Endothelial cell (in vitro differentiated cells): ENCODE data around the gene CCP110. TPM values are rescaled to one million over a fixed set of nuclear protein-coding genes. Genes with fewer than 3 reads are reported as not detected.

Source experiments
- DNase-seq: peaks from one replicate; pipeline ENCODE4 v3.0.0; 2021; ENCODE audit warnings: low spot score
- H3K27ac Mint-ChIP-seq: one replicate; pipeline ENCODE4 v1.8.0; 2021; ENCODE audit warnings: mixed read lengths, inconsistent platforms; ENCODE audit not compliant: unreplicated experiment
- H3K27me3 Mint-ChIP-seq: one replicate; pipeline ENCODE4 v1.8.0; 2021; ENCODE audit warnings: mild to moderate bottlenecking, moderate library complexity, mixed read lengths, inconsistent platforms; ENCODE audit not compliant: unreplicated experiment
- H3K36me3 Mint-ChIP-seq: one replicate; pipeline ENCODE4 v1.8.0; 2021; ENCODE audit warnings: mild to moderate bottlenecking, low read depth, mixed read lengths, inconsistent platforms; ENCODE audit not compliant: unreplicated experiment
- H3K4me1 Mint-ChIP-seq: one replicate; pipeline ENCODE4 v1.8.0; 2021; ENCODE audit warnings: mild to moderate bottlenecking, mixed read lengths, inconsistent platforms; ENCODE audit not compliant: unreplicated experiment
- H3K4me3 Mint-ChIP-seq: one replicate; pipeline ENCODE4 v1.8.0; 2021; ENCODE audit warnings: mild to moderate bottlenecking, mixed read lengths, inconsistent platforms; ENCODE audit not compliant: unreplicated experiment
- H3K9me3 Mint-ChIP-seq: one replicate; pipeline ENCODE4 v1.8.0; 2021; ENCODE audit warnings: mixed read lengths, inconsistent platforms; ENCODE audit not compliant: unreplicated experiment
- total RNA-seq: library from RNA; stranded (reverse); fragmentation: NEBNext Ultra II Directional; extraction: Animal tissue kit (Norgen Biotek cat#: 25700); gene quantifications from one replicate; pipeline ENCODE4 v1.2.1, GENCODE V29; 2021; ENCODE audit not compliant: unreplicated experiment
- TF ChIP-seq, protein P1 (sequence below): fragments of 200-600 bp; sonication (generic); IDR thresholded peaks from one replicate; pipeline ENCODE4 v1.5.0; 2021; ENCODE audit warnings: antibody characterized with exemption; ENCODE audit not compliant: unreplicated experiment

CCP110 gene
- total RNA-seq, 1 donor from 2014 or later: 6.8 TPM

DNA sequence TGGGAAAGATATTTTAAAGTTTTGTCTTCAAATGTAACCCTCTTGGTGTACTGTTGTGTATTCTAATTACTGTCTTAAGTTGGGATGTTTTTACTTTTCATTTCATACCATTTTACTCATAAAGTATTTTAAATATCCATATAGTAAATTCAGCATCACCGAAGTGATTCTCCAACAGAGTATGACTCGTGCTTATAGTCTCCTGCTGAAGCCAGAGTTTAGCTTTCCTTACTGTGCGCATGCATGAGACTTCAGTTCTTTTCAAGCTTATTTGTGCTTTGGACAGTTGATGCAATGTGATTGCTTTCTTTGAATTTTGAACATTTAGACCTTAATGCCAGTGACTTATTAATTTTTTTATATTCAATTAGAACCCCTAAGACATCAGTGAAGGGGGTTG is 24.4 kb downstream of the CCP110 start:
- DNase-seq: no peak
- Mint-ChIP-seq H3K4me3 (no peak overlapping the region), H3K9me3 (no peaks in the 10 kb centered on the region), H3K27me3 (peaks cover 3% of the 10 kb centered on the region), H3K27ac (no peak overlapping the region), H3K4me1 (peaks cover 2% of the 10 kb centered on the region), H3K36me3 (peaks cover 11% of the 10 kb centered on the region)
- TF ChIP-seq, protein P1, sequence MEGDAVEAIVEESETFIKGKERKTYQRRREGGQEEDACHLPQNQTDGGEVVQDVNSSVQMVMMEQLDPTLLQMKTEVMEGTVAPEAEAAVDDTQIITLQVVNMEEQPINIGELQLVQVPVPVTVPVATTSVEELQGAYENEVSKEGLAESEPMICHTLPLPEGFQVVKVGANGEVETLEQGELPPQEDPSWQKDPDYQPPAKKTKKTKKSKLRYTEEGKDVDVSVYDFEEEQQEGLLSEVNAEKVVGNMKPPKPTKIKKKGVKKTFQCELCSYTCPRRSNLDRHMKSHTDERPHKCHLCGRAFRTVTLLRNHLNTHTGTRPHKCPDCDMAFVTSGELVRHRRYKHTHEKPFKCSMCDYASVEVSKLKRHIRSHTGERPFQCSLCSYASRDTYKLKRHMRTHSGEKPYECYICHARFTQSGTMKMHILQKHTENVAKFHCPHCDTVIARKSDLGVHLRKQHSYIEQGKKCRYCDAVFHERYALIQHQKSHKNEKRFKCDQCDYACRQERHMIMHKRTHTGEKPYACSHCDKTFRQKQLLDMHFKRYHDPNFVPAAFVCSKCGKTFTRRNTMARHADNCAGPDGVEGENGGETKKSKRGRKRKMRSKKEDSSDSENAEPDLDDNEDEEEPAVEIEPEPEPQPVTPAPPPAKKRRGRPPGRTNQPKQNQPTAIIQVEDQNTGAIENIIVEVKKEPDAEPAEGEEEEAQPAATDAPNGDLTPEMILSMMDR: no peak

DNA sequence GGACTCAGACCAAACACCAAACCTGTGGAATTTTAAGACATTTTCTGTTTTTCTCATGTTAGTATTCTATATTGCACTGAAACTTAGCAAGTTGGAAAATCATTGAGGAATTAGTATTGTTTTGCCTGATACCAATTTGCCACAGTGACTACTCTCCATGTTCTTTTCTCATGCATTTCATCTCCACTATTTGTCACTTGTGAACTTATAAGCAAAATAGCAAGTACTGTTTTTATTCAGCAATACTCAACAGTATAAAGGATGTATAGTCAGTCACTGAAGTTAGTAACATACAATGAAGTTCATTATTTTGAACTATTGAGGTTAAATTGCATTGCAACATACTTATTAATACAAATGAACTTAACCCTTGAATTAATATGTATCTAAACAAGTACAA is 25.9 kb downstream of the CCP110 start:
- H3K4me3 Mint-ChIP-seq: no peak overlapping the region
- no peaks in the 10 kb centered on the region for H3K27me3 Mint-ChIP-seq
- no peak for DNase-seq
- no peak overlapping the region for H3K27ac Mint-ChIP-seq
- TF ChIP-seq, protein P1: no peak
- H3K36me3 Mint-ChIP-seq: no peaks in the 10 kb centered on the region
- no peaks in the 10 kb centered on the region for H3K4me1 Mint-ChIP-seq
- no peaks in the 10 kb centered on the region for H3K9me3 Mint-ChIP-seq

DNA sequence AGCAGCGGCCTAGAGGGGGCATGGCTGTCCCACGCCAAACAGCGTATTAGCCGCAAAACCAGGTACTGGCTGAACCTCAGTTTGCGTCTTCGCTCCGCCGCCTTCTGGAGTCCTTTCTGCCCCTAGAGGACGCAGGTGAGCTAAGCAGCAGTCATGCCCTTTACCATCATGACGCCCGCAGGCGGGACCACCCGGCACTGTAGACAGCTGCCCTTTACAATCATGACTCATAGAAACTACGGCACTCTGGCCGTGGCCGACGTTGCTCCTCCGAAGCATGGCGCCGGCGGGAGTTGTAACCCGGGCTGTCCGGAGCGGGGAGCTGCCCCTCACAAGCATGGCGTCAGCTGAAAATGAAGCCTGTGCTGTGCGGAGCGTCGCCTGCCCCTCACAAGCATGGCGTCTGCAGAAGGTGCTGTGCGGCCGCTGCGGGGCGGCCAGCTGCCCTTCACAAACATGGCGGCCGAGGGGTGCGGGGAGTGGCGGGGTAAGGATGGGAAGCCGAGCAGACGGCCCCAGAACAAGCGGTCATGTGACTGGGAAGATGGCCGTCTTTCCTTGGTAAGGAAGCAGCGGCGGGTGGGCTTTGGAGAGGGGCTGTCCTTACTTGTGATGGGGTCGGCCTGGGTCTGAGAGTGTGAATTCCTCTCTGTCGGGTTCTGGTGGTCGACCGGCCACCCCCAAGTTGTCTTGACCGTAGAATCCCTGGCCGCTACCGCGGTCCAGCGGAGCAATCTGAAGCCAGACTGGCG is 31.6 kb downstream of the CCP110 start, which contains the start of gene VPS35L:
TSS of gene VPS35L (plus strand) at position 518 of the 752 bp plus-strand sequence. CDS start at position 545, 27 bp downstream.
- Mint-ChIP-seq H3K9me3 (no peaks in the 10 kb centered on the region), H3K27me3 (peaks cover 7% of the 10 kb centered on the region), H3K36me3 (peaks cover 4% of the 10 kb centered on the region), H3K27ac (peak within 1 kb of the TSS; percentile 94), H3K4me1 (peaks cover 7% of the 10 kb centered on the region), H3K4me3 (peak within 1 kb of the TSS; percentile 98)
- TF ChIP-seq, protein P1: peak; percentile 48
- peak; percentile 98 for DNase-seq

DNA sequence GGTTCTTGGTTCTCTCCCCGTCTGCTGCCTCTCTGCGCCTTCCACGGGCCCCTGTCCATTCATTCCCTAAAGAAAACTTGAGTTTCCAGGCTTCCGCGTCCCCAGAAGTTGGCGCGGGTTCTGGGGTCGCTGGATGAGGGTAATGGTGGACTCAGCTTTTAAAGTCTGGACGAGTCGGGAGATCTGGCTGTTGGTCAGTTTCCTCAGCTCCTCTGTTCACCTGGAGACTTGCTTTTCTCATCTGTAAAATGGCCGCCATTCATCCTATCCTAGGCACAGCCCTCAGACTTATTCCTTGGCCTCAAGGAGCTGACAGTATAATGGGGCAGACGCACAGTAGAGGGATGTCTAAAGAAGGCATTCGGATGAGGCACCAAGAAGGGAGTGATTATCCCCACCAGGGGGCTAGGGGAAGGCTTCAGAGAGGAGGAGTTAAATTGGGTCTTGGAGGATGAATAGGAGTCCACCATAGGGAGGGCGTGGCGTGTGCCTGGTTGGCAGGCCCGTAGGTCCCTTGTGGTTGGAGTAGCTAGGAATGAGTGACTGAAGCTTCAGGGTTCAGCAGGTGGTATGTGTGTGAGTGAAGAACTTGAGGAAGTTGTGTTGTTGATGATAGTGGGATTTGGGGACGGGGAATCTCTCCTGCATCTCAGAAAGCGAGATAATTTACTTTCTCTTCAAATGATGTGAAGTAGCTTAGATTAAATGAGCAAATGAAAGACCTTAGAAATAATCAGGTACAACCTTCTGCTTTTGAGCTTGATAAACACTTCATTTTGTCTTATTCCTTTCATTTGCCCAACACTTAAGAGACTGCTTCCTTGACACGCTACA is 32.4 kb downstream of the CCP110 start:
- peak overlapping the region; percentile 98 for H3K4me3 Mint-ChIP-seq
- TF ChIP-seq, protein P1: peak; percentile 28
- peaks cover 7% of the 10 kb centered on the region for H3K36me3 Mint-ChIP-seq
- peak; percentile 53 for DNase-seq
- peaks cover 7% of the 10 kb centered on the region for H3K27me3 Mint-ChIP-seq
- H3K4me1 Mint-ChIP-seq: peaks cover 7% of the 10 kb centered on the region
- peak overlapping the region; percentile 94 for H3K27ac Mint-ChIP-seq
- H3K9me3 Mint-ChIP-seq: no peaks in the 10 kb centered on the region
